DMS 273 (cell line): ENCODE data around the gene DIPK1A.
A peak's percentile ranks its signal among the peaks of the same experiment; 100 is the strongest.

ENCODE experiments used
- DNase-seq: peaks from one replicate; lab custom pipeline; 2025; ENCODE audit not compliant: unreplicated experiment; lab: John Stamatoyannopoulos, UW

The DIPK1A gene

DNA sequence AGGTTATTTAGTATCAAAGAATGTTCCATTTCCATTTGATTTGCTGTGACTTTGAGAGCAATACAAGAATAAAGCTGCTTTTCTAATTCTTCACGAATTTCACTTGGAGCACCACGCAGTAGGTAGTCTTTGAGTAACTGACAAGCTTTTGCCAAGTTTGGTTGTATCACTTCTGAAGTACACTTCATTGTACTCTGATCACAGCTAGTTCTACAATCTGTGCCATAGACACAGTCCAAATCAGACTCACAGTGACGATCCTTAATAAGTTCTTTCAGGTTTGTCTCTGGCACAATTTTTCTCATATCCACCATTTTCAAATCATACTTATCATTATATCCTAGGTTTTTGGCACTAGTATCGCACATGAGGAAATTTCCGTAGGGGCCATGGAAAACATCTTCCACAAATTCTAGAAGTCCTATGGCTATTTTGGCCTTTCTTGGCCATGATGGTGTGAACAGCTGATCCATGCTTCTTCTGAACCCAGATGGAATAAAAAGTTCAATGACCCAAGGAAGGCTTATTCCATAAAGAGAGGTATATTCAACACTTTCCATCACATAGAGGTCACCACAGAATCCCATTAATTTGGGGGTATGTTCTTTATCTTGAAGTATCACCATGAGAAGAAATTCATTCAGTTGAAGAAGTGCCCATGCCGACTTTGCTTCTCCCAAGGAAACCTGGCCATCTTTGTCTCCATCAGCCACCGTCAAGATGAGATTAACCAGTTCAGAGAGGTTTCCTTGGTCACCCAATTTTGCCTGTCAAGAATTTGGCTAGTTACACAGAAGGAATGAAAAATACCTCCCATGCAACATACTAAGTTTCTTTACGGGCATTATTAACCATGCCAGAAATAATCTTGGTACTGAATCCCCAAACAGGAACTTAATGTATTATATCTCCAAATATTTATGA is 117.6 kb downstream of the DIPK1A start:
- peak; percentile 49 for DNase-seq

DNA sequence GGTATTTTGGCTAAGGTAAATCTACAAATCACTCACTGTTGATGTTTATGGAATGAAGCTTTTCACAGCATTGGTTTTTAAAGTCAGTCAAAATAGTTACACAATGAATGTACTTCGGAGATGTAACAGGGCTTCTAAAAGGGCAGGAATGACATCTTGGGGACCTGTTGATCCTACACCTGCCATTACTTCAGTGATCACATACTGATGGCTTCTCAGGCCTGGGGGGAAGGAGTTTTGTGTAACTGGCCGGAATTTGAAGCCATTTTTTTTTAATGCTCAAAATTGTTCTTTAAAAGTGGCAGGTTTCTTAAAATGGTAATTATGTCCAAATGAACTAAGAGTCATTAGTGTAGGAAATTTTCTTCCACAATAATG is 118.2 kb downstream of the DIPK1A start:
- DNase-seq: peak; percentile 47

DNA sequence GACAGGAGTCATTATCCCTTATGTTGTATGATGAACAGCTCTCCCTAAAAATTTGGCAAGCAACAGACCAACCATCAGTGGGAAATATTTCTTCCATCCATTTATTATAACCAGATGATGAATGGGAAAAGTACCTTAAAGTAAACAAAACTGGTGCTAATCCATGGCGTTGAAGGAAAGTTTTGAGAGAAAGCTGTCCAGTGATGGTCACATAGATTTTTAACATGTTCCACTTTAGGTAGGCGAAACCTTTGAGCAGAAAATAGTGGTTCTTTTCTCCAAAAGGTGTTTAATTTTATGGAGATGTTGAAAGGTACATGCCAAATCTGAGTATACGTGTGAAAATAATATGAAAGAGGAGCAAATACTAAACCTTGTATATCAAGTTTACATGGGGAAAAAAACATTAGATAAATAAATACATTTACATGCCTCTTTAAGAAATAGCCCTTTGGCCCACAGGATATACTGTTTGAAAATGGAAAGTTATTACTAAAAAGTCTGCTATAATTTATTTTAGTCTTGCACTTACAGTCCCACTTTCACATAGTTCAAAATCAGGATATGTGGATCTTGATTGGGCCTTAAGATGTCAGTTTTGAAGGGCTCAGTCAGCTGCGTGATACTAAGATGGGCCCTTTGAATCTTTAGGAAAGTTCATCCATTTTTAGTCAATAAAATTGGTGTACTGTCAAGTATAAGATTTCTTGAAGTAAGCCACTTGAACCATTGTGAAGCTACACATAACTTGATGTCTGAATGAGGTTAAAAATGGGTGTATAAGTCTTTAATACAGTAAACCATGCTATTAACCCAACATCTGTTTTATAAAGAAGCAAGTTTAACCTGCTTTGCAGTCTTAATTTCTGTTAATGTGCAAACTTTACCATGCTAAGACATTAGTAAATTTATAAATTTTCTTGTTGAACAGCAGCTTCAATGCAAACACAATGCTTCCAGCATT is 118.9 kb downstream of the DIPK1A start:
- DNase-seq: peak; percentile 47

DNA sequence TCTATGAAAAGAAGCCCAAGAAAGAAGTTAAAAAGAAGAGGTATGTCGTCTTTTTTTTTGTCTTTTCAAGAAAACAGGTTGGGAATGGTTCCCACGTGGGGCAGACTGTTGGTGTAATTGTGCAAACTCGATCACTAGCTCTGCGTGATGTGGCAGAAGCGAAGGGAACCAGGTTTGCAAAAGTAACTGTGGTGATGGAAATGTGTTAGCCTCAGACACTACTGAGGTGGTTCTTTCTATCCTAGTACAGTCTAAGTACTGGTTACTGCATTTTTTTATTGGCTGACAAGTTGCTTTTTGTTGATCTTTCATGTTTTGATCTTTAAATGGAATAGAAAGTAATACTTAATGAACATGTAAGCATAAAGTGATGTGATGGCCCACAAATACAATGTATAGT is 120.7 kb downstream of the DIPK1A start:
- no peak for DNase-seq

DNA sequence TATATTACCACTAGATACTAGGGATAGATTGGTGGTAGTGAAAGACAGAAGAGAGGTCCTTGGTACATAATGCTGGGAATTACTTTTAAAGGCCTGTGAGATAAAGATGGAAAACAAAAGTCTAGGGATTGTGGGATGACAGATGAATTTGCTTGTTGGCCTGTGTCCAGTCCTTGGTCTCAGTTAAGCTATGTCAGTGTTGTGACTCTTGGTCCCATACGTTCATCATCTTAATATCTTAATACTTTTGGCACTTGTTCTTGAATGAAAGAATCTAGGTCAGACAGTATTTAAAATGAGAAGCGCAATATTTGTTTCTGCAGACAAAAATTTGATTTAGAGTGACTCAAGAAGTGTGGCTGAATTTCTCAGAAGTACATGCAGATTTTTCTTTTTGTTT is 121.8 kb downstream of the DIPK1A start:
- peak; percentile 29 for DNase-seq

DNA sequence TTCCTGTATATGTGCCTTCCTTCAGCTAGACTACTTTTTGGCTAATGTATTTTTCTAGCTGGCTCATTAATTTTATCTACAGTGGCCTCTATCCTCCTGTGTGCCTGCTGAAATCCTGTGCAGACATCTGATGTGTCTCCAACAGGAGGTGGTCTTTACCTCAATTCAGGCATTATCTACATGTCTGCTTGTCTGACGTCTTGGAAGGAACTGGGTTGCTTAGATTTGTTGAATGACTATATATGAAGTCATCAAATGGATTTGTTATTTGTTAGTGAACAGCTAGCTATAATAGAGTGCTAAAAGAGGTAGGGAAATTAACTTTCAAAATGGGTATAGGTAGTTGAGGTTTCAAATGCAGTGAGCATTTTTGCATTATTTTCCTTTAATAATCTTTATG is 122.7 kb downstream of the DIPK1A start:
- no peak for DNase-seq

DNA sequence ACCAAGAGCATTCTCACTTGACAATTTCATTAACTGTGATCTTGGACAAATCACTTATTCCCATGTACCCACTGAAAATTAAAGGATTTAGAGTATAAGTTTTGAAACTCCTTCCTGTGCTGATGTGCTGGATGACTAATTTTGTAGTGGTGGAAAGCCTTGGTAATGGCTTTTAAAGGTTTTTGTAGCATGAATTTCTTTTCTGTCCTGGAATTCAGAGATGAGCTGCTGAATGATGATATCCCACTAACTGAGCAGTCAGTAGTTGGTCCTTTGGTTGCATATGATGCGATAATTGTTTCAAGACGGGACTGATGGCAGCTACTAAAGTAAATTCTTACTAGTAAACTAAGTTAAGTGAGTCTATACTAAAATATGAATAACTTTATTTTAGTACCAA is 124.2 kb downstream of the DIPK1A start:
- no peak for DNase-seq

DNA sequence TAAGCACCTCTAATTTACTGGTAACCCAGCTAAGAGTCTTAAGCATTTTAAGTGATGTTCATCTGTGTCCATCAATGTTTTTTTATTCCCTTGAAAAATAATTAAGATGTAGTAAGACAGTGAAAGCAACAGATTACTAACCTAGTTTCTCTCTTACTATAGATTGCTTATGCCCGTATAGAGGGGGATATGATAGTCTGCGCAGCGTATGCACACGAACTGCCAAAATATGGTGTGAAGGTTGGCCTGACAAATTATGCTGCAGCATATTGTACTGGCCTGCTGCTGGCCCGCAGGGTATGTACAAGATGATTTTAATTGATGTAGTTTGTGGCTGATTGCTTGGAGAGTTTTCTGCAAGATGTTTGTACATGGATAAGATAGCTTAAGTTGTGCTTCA is 126.6 kb downstream of the DIPK1A start:
- DNase-seq: no peak

DNA sequence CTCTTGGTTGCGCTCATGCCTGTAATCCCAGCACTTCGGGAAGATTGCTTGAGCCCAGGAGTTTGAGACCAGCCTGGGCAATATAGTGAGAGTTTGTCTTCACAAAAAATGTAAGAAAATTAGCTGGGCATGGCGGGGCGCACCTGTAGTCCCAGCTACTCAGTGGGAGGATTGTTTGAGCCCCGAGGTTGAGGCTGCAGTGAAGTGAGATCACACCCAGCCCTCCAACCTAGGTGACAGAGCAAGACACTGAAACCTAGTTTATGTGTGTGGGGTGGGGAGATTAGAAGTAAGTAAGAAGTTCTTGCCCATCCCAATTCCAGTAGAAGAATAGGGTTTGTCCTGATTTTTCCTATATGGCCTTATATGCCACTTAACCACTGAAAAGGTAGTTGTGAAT is 127.4 kb downstream of the DIPK1A start:
- peak; percentile 24 for DNase-seq

DNA sequence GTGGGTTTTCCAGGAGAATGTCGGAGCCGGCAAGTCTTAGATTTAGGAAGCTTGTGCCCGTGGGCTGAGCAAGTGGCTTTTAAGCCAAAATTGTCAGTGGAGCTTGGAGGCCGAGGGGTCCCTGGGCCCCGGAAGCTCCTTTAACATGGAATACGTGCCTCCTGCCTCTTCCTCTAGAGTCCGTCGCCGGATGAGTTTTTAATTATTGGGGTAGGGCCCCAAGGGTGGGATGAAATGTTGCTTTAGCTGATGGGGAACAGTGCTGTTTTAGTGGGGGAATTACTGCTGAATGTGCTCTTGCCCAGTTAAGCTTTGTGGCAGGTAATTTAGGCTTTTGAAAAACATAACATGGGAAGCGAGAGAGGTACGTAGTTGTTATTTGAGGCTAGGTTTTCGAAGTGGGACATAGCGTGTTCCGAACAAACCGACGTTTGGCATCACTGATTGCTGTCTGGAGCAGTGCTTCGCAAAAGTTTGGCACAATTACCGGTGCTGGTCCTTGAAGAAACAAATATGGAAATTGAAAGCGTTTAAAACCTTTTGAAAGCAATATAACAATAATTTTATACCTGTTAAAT is 128.6 kb downstream of the DIPK1A start:
- DNase-seq: peak; percentile 39

DNA sequence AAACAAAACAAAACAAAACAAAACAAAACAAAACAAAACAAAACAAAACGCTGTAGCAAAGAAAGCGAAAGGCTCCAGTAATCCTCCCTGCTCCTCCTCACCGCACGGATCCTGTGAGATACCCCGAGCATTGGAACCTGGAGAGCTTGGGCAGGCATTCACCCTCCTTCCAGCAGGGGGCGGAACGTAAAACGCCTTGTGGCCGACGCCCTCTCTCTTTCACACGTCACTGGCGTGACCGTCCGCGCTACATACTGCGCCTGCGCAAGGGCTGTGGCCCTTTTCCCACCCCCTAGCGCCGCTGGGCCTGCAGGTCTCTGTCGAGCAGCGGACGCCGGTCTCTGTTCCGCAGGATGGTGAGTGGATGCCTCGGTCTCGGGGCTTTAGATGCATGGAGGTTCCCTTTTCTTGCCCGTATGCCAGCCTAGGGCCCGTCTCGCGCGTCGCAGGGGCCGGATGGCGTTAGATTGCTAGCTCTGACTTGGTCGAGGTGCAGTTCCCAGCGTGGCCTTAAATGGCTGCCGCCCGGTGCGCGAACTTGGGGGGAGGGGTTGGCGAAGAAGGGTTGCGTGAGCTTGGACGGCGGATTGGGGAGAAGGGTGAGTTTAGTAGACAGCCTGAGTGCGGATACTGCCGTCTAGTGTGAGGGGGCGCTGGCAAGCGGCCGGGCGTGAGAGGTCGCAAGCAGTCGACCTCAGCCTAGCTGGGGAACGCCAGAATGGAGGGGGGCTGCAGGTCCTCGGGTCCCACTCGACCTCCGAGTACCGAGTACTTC is 129.3 kb downstream of the DIPK1A start, which contains the start of gene RPL5:
Gene RPL5, plus strand, starts transcription at position 279 of the 775 bp plus-strand sequence. Its CDS starts 75 bp downstream, at position 354.
- DNase-seq: peak; percentile 99

DNA sequence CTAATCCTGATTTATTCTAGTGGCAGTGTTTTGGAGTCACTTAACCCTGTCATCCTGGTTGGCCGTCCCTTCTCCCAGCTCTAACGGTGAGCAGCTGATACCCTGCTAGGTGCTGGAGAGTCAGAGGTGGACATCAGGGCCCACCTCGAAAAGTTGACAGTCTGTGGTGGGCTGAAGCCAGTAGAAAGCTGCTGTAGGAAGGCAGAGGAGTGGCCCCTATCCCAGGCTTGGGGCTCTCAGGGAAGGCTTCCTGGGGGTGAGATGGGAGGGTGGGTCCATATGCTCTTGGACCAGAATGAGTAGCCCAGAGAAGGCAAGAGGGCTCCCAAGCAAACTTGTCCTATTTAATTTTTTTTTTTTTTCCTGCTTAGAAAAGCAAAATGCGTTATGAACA is 129.9 kb downstream of the DIPK1A start:
- peak; percentile 50 for DNase-seq

DNA sequence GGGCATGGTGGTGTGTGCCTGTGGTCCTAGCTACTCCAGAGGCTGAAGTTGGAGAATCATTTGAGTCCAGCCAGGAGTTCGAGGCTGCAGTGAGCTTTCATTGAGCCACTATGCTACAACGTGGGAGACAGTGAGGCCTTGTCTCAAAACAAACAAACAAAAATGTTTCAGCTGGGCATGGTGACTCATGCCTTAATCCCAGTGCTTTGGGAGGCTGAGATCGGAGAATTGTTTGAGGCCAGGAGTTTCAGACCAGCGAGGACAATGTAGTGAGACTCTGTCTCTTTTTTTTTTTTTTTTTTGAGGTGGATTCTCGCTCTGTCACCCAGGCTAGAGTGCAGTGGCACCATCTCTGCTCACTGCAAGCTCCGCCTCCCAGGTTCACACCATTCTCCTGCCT is 134.5 kb downstream of the DIPK1A start:
- DNase-seq: no peak

DNA sequence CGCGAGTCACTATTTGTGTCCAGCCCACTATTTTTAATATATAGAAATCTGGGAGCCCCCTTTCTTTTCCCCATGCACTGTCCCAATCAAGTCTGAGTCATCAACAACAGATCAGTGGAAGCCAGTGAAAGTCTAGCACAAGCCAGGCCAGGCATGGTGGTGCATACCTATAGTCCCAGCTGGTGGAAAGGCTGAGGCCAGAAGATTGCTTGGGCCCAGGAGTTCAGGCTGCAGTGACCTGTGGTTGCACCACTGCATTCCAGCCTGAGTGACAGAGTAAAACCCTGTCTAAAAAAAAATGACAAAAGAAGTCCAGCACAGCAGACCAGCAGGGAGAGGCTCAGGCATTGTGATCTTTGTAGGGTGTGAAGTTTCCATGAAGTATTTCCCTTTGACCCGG is 138.4 kb downstream of the DIPK1A start:
- DNase-seq: no peak

DNA sequence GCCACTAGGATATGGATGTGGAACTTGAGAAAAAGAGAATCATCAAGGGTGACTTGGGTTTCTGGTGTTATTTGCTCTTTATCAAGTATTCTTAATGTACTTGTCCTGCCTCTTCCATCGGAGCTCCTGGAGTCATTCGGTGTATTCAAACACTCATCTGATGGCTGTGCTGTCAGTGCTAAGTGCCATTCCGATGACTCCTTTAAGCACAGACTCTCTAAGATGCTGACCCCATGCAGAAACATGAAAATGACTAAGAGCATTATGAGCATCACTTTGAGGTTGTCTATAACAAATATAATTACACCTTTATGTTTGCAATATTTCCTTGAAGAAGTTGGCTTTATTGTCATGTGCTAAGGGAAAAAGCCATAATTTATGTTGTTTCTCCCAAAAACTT is 140.7 kb downstream of the DIPK1A start:
- no peak for DNase-seq

DNA sequence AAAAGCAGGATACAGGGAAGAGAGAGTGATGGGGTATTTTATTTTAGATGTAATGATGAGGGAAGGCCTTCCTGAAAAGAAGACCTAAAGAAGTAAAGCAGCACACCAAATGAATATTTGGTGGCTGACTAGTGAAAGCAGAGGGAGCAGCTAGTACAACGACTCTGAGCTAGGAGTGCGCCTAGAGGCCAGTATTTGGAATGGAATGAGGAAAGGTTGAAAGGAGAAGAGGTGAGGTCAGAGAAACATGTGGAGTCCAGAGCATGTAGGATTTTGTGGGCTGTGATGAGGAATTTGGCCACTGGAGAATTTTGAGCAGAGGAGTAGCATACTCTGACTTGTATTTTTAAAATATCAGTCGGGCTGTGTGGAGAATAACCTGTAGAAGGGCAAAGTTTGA is 141.2 kb downstream of the DIPK1A start:
- no peak for DNase-seq

DNA sequence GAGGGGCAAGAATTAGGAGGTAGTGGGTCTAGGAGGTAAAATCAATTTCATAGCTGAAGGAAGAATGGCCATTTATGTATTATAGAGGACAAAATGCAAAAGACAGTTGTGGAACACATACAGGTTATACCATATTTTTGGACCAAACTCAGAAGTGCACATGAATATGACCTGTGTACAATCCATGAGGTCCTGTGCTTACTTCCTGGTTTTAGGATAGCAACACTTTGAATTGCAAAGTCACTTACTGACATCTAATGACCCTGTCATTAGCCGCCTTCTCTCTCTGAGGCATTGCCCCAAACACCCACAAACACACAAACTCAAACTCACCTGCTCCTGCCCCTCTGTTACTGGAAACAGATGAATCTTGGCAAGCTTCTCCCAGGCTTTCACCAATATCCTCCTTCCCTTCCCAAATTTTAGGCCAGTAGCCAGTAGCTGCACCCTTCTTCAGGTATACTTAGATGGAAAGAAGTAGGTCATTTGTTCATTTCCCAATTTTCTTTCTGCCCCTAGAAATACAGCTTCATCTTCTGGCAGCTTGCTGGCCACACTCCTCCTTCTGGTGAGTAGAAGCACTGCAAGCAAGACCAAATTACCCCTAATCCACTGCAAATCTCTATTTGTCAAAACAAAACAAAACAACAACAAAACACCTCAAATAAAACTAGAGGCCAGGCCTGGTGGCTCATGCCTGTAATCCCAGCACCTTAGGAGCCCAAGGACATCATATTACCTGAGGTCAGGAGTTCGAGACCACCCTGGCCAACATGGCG is 143.1 kb downstream of the DIPK1A start:
- peak; percentile 55 for DNase-seq

DNA sequence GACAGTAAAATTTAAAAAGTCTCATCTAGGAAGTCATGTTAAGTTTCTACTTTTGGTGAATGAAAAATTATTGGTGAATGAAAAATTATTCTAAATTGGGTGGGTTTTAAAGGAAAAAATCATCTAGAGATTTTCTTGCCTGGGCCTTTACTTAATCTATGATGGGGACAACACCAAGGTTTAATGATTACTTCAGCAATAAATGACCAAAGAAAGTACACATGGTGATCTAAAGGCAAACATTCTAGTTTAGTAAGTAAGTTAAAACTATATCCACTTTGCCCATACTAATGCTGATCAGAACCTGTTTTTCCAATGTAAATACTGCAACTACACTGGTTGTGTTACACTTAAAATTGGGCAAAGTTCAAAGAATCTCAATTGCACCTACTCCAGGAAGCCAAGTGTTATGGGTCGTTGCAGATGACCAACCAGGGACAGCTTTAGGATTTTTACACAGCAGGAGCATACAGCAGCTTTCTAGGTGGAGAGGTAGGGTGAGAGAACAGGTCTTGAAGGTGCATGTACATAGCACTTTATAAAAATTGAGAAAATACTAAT is 144.0 kb downstream of the DIPK1A start:
- no peak for DNase-seq

DNA sequence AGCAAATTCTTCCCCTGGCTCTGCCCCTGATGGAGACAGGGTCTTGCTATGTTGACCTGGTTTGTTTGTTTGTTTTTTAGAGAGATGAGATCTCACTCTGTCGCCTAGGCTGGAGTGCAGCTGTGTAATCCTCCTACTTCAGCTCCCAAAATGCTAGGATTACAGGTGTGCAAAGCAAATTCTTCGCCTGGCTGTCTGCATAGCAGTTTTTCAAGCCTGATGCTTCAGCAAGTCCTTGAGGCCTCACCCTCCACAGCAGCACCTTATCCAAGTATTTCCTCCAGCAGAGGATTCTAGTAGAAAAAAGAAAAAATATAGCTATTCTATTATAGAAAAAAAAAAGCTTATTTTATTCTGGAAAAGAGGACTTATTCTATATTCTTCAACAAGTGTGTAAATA is 144.5 kb downstream of the DIPK1A start:
- DNase-seq: no peak

DNA sequence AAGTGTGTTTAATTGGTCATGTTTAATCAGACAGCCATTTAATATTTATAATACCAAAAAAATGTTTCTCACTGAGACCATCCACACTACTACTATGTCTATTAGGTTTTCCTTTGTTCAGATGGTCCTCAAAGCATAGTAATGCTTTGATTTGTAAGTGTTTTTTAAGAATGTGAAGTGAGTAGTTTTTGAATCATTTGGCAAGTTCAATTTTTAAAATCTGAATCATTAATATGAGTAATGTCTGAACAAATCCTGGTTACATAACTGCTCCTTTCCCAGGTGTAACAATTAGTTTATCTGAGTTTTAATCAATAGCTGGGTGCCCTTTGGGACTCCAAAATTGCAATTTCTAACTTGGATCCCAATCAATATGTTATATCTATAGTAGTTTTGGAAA is 152.9 kb downstream of the DIPK1A start:
- no peak for DNase-seq
